Stomach (tissue), 9 donors: ENCODE data around the gene TECPR2. TPM values are rescaled to one million over a fixed set of nuclear protein-coding genes. Genes with fewer than 3 reads are reported as not detected.
"Not testable (repeated sequence)": the region's sequence is repeated elsewhere in the genome, so short reads cannot be mapped to it uniquely, and the experiment has no call there.

ENCODE experiments used
- DNase-seq, 2 donors: peaks; one replicate each; pipeline versions ENCODE4 v3.0.0 to v3.0.0-alpha.2; 2013 to 2019
- H3K27ac ChIP-seq, 5 donors: fragments of 200-600 bp in 4 of 5; sonication (generic) in 4 of 5; one replicate each; pipeline ENCODE4 v1.5.1; 2013 to 2019; ENCODE audit warnings: mild to moderate bottlenecking in 1 of 5, moderate library complexity in 1 of 5
- H3K27me3 ChIP-seq, 3 donors: fragments of 200-600 bp; sonication (generic); one replicate each; pipeline ENCODE4 v1.5.1; 2017 to 2019; ENCODE audit warnings: mixed run types in 1 of 3
- H3K36me3 ChIP-seq, 4 donors: fragments of 200-600 bp; sonication (generic); 1 replicate in 3 of 4; 2 replicates in 1 of 4; pipeline ENCODE4 v1.5.1; 2016 to 2019
- H3K4me1 ChIP-seq, 4 donors: fragments of 200-600 bp; sonication (generic); one replicate each; pipeline ENCODE4 v1.5.1; 2016 to 2019
- H3K4me3 ChIP-seq, 4 donors: fragments of 200-600 bp; sonication (generic) in 3 of 4; one replicate each; pipeline ENCODE4 v1.5.1; 2016 to 2019; ENCODE audit warnings: mild to moderate bottlenecking in 1 of 4
- H3K9me3 ChIP-seq, 4 donors: fragments of 200-600 bp; sonication (generic); one replicate each; pipeline ENCODE4 v1.5.1; 2016 to 2019
- EP300 ChIP-seq: sonication (generic); formaldehyde crosslinking; IDR thresholded peaks from one replicate; pipeline ENCODE4 v1.6.1; 2017; ENCODE audit warnings: antibody characterized with exemption
- POLR2A ChIP-seq, 4 donors: fragments of 450-650 bp; IDR thresholded peaks; one replicate each; pipeline ENCODE4 v1.6.1; 2016; ENCODE audit warnings: antibody characterized with exemption in 4 of 4, control low read depth in 2 of 4, mild to moderate bottlenecking in 1 of 4, moderate library complexity in 1 of 4
- POLR2AphosphoS5 ChIP-seq, 3 donors: sonication (generic); formaldehyde crosslinking; IDR thresholded peaks; one replicate each; pipeline ENCODE4 v1.6.1; 2016; ENCODE audit warnings: antibody characterized with exemption in 3 of 3
- WGBS, 5 donors: extraction: QIAGEN DNeasy Blood & Tissue Kit in 3 of 5; methylation state at CpG; one replicate each; pipeline versions ENCODE4 v1.1.5 to v1.1.7; 2013 to 2018; 5-methylcytosine and 5-hydroxymethylcytosine counted together
- intact Hi-C: fragments of 100-400 bp; cut with DNase I; formaldehyde crosslinking; loops from one replicate; pipeline ENCODE4 v1.15.1; 2023; ENCODE audit warnings: low total_unique reads
- polyA plus RNA-seq, 3 donors: library from polyadenylated mRNA; stranded (reverse); fragments of 200-250 nt; gene quantifications; one replicate each; pipeline ENCODE4 v1.2.3, GENCODE V29; 2013
- total RNA-seq, 5 donors: library from RNA; depleted of rRNA; stranded (reverse); fragments of >200 nt; gene quantifications; one replicate each; pipeline versions ENCODE4 v1.1.0 to v1.2.3, GENCODE V29; 2014 to 2016
- TF ChIP-seq, protein P1 (sequence below), 7 experiments: fragments of 450-650 bp in 4 of 7; fragments of 200-600 bp in 3 of 7; sonication (generic) in 3 of 7; IDR thresholded peaks; one replicate each; pipeline ENCODE4 v1.5.1; 2016 to 2019; ENCODE audit warnings: antibody characterized with exemption in 7 of 7, control low read depth in 2 of 7, mild to moderate bottlenecking in 1 of 7
- donor health status: healthy with polysubstance abuse.
- donor health status: Bipolar disorder and iron deficiency.
- donor health status: healthy.

TECPR2 gene
- total and polyA plus RNA-seq, 8 donors, result 2.6 to 110 (median 11.1) TPM

DNA sequence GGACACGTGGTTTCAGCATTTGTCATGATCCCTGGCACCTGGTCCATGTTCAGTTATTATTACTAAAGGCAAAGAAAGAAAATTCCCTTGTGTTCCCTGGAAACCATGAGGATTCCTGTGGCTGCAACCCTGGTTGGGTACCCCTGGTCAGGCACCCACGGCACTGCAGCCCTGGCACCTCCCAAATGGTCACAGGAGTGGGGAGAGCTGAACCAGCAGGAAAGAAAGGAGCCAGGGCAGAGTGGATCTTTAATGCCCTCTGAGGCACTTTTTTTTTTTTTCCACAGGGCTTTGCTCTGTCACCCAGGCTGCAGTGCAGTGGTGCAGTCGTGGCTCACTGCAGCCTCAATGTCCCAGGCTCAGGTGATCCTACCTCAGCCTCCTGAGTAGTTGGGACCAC lies 17.5 kb upstream of the TECPR2 start:
- intact Hi-C loops, result no loop called here
- 80 to 87% (median 82%) methylated on average over 3 of the region's 3 CpGs for WGBS, 5 donors

DNA sequence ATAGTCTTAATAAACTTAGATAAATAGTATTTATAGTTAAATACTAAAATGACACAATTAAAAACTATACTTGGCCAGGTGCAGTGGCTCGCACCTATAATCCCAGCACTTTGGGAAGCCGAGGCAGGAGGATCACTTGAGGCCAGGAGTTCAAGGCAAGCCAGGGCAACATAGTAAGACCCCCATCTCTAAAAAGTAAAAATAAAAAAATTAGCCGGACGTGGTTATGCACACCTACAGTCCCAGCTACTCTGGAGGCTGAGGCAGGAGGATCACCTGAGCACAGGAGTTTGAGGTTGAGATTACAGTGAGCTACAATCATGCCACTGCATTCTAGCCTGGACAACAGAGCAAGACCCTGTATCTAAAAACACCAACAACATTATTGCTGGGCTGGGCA lies 16.1 kb upstream of the TECPR2 start:
- H3K4me1 ChIP-seq, result peaks cover 0 to 2% (median 0%) of the 10 kb centered on the region in 4 donors
- DNase-seq, result no peak
- TF ChIP-seq, protein P1, sequence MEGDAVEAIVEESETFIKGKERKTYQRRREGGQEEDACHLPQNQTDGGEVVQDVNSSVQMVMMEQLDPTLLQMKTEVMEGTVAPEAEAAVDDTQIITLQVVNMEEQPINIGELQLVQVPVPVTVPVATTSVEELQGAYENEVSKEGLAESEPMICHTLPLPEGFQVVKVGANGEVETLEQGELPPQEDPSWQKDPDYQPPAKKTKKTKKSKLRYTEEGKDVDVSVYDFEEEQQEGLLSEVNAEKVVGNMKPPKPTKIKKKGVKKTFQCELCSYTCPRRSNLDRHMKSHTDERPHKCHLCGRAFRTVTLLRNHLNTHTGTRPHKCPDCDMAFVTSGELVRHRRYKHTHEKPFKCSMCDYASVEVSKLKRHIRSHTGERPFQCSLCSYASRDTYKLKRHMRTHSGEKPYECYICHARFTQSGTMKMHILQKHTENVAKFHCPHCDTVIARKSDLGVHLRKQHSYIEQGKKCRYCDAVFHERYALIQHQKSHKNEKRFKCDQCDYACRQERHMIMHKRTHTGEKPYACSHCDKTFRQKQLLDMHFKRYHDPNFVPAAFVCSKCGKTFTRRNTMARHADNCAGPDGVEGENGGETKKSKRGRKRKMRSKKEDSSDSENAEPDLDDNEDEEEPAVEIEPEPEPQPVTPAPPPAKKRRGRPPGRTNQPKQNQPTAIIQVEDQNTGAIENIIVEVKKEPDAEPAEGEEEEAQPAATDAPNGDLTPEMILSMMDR (IDR thresholded peaks at IDR 0.05), result no peak
- TF ChIP-seq POLR2AphosphoS5 (IDR thresholded peaks at IDR 0.05) (no peak), EP300 (no peak), POLR2A (IDR thresholded peaks at IDR 0.05) (no peak)
- H3K4me3 ChIP-seq, result no peak overlapping the region
- intact Hi-C loops, result no loop called here
- H3K36me3 ChIP-seq, result peaks cover 48 to 99% (median 95%) of the 10 kb centered on the region in 4 donors
- no peaks in the 10 kb centered on the region for H3K9me3 ChIP-seq
- H3K27ac ChIP-seq, result no peak overlapping the region
- H3K27me3 ChIP-seq, result no peaks in the 10 kb centered on the region
- WGBS, 5 donors, result 96 to 99% (median 98%) methylated on average over 4 of the region's 4 CpGs

More for the DNA sequence above, 17.5 kb upstream of the TECPR2 start:
- Histone ChIP-seq H3K36me3 (peaks cover 59 to 100% (median 98%) of the 10 kb centered on the region in 4 donors), H3K4me1 (no peaks in the 10 kb centered on the region), H3K27ac (no peak overlapping the region), H3K9me3 (no peaks in the 10 kb centered on the region), H3K27me3 (no peaks in the 10 kb centered on the region), H3K4me3 (no peak overlapping the region)
- TF ChIP-seq POLR2AphosphoS5 (IDR thresholded peaks at IDR 0.05) (no peak), EP300 (no peak), POLR2A (IDR thresholded peaks at IDR 0.05) (no peak)
- TF ChIP-seq, protein P1 (IDR thresholded peaks at IDR 0.05), result no peak
- DNase-seq, result no peak

DNA sequence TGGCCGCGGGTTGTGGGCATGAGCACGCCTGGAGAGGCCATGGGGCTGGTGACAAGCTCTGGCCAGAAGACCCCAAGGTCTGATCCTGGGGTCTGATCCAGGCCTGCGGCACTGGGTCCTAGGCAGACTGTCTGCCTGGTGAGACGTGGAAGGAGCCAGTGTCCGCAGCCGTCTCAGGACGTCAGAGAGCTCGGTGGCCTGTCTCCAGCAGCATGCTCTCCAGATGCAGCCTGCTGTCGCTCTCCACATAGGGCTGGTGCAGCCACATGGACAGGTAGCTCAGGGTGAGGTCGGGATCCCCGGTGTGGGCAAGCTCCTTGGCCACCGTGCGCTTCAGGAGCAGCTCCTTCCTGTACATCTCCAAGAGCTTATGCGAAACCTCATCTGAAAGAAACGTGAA lies 14.4 kb upstream of the TECPR2 start:
- 91 to 94% (median 94%) methylated on average over 10 to 16 of the region's 16 CpGs for WGBS, 5 donors
- no peak for DNase-seq
- TF ChIP-seq, protein P1 (IDR thresholded peaks at IDR 0.05), result no peak
- TF ChIP-seq POLR2A (IDR thresholded peaks at IDR 0.05), result no peak
- TF ChIP-seq POLR2AphosphoS5 (IDR thresholded peaks at IDR 0.05), result no peak
- TF ChIP-seq EP300, result no peak
- no peaks in the 10 kb centered on the region for H3K9me3 ChIP-seq
- no peak overlapping the region for H3K27ac ChIP-seq
- H3K4me1 ChIP-seq, result peaks cover 0 to 8% (median 0%) of the 10 kb centered on the region in 4 donors
- H3K4me3 ChIP-seq, result no peak overlapping the region
- intact Hi-C loops, result no loop called here
- H3K36me3 ChIP-seq, result peaks cover 41 to 99% (median 95%) of the 10 kb centered on the region in 4 donors
- no peaks in the 10 kb centered on the region for H3K27me3 ChIP-seq

DNA sequence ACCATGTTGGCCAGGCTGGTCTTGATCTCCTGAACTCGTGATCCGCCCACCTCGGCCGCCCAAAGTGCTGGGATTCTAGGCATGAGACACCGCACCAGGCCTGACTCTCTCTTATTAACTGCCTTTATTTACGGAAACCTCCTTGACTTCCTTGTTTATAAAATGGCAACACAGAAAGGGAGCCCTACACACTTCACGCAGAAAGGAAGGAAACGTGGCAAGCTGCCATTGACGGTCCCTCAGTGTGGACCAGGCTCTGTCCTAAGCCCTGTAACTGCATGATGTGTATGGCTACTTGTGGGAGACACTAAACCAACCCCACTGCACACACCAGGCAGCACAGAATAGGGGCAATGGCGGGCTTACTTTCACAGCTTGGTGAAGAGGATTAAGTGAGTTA lies 11.7 kb upstream of the TECPR2 start:
- WGBS, 5 donors, result 83 to 92% (median 88%) methylated on average over 10 of the region's 10 CpGs
- H3K9me3 ChIP-seq, result no peaks in the 10 kb centered on the region
- H3K4me3 ChIP-seq, result no peak overlapping the region
- H3K36me3 ChIP-seq, result peaks cover 44 to 99% (median 95%) of the 10 kb centered on the region in 4 donors
- H3K4me1 ChIP-seq, result peaks cover 0 to 8% (median 0%) of the 10 kb centered on the region in 4 donors
- TF ChIP-seq, protein P1 (IDR thresholded peaks at IDR 0.05), result no peak
- TF ChIP-seq EP300, result no peak
- no peak for TF ChIP-seq POLR2AphosphoS5 (IDR thresholded peaks at IDR 0.05)
- no peak for TF ChIP-seq POLR2A (IDR thresholded peaks at IDR 0.05)
- H3K27ac ChIP-seq, result peak overlapping the region in 3 of 5 donors; percentile 7 to 66 (median 51)
- DNase-seq, result peak in 1 of 2 donors; percentile 22
- intact Hi-C loops, result no loop called here
- no peaks in the 10 kb centered on the region for H3K27me3 ChIP-seq

DNA sequence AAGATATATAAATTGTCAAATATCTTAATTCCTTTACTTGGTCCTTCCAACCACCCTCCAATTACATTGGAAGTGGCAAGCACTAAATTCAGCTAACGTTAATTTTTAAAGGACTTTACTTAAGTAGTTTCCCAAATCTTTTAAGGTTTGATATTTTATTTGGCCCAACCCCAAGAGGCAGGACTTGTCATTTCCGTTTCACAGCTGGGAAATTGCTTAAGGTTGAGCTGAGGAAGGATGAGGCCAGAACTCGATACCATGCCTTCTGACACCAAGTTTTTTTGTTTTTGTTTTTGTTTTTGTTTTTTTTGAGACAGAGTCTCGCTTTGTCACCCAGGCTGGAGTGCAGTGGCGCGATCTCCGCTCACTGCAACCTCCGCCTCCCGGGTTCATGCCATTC lies 11.1 kb upstream of the TECPR2 start:
- DNase-seq, H3K4me3 ChIP-seq, H3K4me1 ChIP-seq, H3K27me3 ChIP-seq, intact Hi-C loops, H3K9me3 ChIP-seq: not testable (repeated sequence)
- WGBS, 5 donors, result 77 to 92% (median 83%) methylated on average over 9 of the region's 9 CpGs
- peaks cover 39 to 99% (median 95%) of the 10 kb centered on the region in 4 donors for H3K36me3 ChIP-seq
- peak overlapping the region in 2 of 5 donors; percentile 51 to 66 for H3K27ac ChIP-seq
